Activated CD8-positive, alpha-beta memory T cell treated with anti-CD3 and anti-CD28 coated beads, Interleukin-2, amount 50 U/mL, for 1 hour (primary cell): ENCODE measurements around the gene CBX4.

Source experiments
- DNase-seq: peaks from one replicate; pipeline ENCODE4 v3.0.0-alpha.2; 2020; ENCODE audit errors: extremely low read depth

CBX4 gene

GRCh38 chr17:79841369-79842135, 2.3 kb upstream of the CBX4 start:
- no peak for DNase-seq

DNA sequence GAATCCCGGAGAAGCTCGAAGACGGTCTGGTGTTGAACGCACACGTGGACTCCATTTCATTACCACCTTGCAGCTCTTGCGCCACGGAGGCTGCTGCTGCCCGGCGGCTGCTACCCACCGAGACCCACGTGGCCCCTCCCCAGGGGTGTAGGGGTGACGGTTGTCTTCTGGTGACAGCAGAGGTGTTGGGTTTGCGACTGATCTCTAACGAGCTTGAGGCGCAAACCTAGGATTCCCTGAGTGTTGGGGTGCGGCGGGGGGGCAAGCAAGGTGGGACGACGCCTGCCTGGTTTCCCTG, 1.7 kb upstream of the CBX4 start:
- no peak for DNase-seq

- DNase-seq, result no peak
Measured at GRCh38 chr17:79840269-79840988, 1.2 kb upstream of the CBX4 start.

DNA sequence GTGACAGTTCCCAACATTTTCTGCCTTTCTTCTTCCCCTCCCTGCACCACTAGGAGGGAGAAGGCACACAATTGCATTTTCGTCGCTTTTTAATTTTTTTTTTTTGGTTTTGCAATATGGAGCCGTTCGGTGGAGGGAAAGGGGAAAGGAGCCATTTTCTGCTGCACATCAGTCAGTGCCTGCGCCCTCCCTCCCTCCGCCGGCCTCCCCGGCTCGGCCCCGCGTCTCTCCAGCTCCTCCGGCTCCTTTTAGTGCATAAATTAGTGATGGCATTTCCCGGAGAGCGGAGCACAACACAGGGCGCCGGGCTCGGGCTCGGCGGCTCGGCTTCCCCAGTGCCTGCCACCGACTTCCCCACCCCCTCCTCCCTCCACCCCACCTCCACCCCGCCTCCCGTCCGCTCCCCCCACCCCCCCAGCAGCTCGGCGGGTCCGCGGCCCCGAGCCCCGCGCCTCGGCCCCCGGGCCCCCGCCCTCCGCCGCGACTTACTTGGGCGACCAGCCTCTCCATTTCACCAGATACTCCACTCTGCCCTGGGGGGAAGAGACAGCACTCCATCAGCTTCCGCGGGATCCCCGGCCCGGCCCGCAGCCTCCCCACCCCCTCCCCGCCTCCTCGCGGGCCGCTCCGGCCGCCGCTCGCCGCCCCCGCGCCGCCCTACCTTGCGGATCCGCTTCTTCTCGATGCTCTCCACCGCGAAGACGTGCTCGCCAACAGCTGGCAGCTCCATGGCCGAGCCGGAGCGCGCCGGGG, 542 bp downstream of the CBX4 start:
- no peak for DNase-seq

DNA sequence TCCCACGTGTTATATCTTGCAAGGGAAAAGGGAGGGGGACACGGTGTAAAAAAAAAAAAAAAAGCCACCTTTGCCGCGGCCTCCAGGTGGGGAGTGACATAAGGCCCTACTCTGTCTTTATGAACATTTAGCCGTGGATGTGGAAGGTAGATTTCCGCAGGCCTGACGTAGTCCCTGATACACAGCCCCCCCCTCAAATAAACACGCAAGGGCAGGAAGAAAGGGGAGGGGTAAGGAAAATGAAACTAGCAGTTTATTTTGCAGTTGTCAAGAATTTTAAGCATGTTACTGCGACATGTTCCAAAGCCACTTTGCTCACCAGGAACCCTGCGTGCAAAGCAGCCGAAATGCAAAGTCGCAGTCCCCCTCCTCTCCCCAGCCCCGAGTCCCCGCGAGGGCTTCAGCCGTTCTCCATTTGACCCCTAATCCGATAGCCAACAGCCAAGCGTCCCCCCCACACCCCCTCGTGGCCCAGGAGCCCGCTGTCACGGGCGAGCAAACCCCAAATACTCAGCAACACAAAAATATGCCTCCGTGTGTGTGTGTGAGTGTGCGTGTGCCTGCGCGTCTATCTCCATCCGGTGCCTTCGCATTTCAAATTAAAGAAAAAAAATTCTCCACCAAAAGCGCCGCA, 1.2 kb downstream of the CBX4 start:
- DNase-seq, result no peak

DNA sequence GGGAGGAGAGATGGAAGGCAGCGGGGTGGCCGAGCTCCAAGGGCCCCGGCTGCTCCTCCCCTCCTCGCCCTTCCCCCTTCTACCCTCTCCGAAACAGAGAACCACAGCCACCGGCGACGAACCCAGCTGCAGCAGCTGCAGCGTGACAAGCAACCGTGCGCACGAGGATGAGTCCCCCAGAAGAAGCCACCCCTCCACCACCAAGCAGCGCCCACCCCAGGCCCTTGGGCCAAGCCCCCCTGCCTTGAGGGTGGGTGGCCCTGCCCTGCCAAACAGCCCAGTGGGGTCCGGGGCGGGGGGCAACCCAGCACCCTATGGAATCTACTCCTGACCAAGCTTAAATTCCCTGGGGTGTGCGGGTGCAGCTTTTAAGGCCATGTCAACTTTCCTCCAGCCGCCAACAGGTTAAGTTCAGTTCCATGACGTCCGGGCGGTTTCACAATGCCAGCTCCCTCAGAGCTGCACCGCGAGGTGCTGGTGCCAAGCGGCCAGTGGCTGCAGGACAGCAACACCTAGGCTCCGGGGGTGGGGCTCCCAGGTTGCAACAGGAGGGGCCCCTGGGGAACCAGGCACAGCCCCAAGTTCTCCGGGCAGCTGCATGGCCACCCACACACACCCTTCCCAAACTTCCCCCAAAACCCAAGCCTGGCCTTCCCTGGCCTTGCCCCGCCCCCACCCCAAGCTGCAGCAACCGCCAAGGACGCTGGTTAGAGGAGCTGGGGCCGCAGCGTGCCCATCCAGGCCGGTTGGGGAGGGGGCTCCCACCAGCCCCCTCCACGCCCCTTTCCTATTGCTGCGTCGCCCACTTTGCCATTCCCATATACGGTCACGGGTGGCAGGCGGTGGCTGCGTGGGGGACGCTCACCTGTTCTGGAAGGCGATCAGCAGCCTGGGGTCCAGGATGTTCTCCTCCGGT, 2.0 kb downstream of the CBX4 start:
- no peak for DNase-seq

- DNase-seq, result no peak
Measured at GRCh38 chr17:79836510-79836971, 2.7 kb downstream of the CBX4 start.

DNA sequence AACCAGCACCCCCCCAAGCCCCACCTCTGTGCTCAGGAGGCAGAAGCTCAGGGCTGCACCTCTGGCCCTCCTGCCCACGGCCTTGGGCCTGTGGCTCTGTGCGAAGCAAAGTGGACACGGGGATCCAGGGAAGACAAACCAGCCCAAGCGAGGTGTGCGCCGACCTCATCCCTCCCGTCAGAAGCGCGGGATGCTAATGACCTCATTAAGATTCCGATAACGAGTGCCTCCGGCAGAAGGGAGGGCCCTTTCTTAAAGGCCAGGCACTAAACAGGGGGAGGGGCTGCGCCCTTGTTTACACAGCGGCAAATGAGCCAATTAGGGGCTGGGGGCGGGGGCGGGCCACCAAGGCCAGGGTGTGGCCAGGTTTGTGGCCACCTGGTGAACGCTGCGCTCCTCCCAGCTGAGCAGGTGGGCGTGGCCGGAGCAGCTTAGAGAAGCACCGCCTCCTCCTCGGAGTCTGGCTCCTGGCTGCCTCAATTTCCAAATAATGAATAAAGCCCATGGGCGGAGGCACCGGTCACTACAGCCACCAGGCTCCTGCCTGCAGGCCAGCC, 3.2 kb downstream of the CBX4 start:
- DNase-seq, result no peak

DNA sequence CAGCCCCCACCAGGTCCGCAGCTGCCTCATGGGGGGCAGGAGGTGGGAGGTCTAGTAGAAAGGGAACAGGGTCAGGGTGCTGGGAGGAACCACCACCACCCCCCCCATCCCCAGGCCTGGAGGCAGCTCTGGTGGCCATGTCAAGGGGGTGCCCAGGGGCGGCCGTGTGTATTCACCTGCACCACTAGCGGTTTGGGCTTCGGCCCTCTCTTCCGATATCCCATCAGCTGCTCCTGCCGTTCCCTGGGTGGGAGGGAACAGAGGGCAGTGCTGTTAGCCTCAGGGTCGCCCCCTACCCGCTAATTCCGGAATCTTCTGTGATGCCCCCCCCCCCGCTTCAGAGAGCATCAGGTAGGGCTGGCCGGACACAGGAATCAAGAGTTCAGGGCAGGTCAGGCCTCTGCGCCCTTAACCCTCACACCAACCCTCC, 3.8 kb downstream of the CBX4 start:
- DNase-seq, result no peak

DNA sequence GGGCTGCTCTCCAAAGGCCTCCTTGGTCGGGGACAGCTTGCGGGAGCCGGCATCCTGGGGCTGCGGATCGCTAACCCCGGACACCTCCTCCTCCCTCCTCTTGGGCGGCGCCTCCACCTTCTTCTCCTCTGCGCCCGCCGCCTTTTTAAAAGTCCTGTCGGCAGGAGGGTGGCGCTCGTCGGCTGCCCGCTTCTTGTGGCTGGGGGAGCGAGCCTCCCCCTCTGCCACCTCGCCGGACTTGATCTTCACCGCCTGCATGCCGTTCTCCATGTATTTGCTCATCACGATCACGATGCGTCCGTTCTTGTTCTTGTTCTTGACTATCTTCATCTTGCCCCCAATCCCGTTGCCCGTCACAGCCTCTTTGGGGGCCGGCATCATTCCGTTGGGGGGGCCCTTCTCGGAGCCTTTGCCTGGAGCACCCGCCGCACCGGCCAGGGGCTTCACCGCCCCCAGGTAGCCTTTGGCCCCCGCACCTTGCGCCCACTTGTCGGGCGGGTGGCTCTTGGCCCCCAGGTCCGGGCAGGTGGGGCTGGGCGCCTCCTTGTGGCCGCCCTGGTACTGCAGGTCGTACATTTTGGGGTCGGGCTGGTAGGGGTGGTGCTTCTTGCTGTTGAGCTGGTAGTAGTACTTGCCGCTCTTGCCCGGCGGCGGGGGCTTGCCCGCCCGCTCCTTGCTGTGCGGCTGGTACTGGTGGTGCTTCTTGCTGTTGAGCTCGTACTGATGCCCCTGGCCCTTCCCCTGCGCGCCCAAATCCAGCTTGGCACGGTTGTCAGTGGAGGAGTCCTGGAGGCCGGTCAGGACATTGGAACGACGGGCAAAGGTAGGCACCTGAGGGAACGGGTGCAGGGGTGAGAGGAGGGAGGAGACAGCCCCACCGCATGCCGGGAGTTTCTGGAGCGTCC, 4.4 kb downstream of the CBX4 start:
- DNase-seq, result no peak

DNA sequence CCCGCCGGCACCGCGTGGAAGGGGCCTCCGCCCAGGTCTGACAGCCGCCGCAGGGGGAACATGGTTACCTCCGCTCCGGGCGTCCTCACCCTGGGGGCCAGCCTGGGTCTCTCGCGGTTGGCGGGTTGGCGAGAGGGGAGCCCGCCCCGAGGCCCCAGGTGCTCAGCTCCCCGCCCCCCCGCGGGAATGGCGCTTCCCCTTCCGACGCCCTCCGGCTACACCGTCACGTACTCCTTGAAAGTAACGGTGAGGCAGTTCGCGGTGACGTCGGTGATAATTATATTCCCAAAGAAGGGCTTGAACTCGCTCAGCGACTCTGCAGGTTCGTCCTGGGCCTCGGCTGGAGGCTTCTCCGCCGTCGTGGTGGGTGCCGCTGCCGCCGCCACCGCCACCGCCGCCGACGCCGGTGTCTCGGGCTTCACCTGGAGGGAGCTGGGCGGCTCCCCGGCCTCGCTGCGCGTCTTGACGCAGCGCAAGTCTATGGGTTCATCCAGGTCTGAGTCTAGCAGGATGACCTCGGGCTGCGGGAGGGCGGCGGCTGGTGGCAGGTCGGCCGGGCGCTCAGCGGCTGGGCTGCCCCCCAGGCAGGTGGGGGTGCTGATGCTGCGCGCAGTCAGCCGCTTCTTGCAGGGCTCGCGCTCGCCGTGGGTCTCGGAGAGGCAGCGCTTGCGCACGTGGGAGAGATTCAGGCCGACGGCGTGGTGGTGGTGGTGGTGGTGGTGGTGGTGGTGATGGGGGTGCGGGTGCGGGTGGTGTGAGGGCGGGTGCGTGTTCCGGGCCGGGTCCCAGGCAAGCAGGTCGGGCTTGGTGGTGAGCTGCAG, 5.3 kb downstream of the CBX4 start:
- no peak for DNase-seq

DNA sequence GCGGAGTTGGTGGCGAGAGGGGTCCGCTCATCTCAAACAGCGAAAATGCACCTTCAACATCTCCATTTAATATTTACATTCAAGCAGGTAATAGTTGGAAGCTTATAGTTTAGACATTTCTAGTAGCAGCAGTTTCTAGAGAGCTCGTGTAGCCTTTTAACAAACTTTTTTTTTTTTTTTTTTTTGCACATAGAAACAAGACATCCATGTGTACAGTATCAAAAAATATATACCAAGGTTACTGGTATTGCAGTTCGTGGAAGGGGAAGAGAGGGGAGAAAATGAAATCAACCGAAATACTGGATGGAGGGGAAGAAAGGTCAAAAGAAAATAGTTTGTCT, 6.2 kb downstream of the CBX4 start:
- DNase-seq, result no peak

DNA sequence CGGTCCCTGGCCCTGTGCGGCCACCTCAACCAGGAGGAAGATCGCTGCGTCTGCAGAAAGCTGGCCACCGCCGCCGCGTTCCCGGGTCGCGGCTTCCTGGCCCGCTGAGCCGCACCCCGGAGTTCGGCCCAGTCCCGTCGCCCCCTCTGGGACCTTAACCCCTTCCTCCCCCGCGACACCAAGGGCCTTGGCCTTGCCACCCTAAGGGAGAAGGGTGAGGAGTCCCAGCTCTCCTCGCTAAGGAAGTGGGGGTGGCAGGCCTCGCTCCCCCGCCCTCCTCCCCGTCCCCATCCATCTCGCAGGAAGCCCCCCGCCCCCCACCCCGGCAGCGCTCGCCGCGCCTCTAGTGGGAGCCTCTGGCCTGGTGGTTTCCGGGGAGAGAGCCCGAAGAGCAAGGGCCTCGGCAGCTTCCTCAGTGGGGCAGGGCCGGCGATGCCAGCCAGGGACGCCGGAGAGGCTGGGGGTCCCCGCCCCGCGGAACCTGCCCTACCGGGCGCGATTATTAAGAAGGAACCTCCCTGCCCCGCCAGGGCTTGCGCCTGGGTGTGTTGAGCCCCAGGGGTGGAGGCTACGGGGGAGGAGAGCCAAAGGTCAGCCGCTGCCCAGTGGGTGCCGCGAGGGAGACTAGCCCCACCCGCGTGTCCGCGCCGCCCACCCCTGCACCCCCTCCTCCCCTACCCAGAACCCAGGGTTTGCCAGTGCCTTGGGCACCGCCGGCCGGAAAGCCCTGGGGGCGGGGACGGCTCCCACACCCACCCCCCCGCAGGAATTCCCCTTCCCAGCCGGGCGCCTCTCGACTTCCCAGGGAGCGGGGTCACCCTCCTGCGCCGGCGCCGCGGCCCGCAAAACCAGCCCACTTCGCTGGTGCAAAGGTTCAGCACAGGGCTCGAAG, 6.8 kb downstream of the CBX4 start:
- no peak for DNase-seq

GRCh38 chr17:79831265-79832217, 7.7 kb downstream of the CBX4 start:
- DNase-seq, result no peak

DNA sequence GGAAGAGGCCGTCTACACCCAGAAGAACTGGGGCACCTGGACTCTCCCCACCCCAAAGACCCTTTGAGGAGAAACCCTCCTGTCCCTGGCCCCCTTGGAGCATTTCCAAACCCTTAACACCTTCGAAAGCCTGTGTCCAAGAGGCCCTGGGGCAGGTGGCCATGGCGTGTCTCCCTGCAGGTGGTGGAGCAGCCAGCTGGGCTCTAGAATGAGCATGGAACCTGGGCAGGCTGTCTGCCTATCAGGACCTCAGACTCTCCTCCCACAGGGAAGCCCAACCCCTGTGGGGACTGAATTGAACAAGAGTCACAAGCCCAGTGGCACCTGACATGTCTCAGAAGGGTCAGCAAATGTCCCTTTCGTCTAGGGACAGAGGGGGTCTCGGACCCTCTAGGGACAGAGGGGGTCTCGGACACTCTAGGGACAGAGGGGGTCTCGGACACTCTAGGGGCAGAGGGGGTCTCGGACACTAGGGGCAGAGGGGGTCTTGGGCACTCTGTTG, 8.4 kb downstream of the CBX4 start:
- DNase-seq, result no peak

GRCh38 chr17:79830303-79830702, 8.9 kb downstream of the CBX4 start:
- no peak for DNase-seq

DNA sequence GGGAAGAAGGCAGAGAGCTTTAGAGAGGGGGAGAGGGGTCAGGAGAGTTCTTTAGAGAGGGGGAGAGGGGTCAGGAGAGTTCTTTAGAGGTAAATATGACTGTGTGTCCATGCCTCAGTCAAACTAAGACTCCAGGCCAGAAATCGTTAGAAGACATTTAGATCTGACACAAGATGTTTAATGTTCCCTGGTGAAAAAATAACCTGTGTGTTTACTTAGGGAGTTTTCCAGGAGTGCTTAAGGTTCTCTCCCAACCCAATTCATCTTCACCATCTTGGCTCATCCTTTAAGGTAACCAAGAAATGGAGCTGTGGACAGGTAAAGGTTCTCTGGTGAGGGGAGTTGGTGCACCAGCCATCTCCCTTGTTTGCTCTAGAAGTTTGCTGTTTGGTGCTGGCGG, 9.8 kb downstream of the CBX4 start:
- no peak for DNase-seq
